Measurements from ENCODE around the gene GALNTL6.

The GALNTL6 gene

GRCh38 chr4:172127168-172127567, 314.0 kb downstream of the GALNTL6 start:
- DNase-seq: no peak

GRCh38 chr4:172129593-172129992, 316.4 kb downstream of the GALNTL6 start:
- no peak for DNase-seq

GRCh38 chr4:172134521-172134920, 321.3 kb downstream of the GALNTL6 start:
- no peak for DNase-seq

GRCh38 chr4:172141025-172141424, 327.8 kb downstream of the GALNTL6 start:
- no peak for DNase-seq

GRCh38 chr4:172142281-172142741, 329.1 kb downstream of the GALNTL6 start:
- no peak for DNase-seq

- no peak for DNase-seq
These were observed 330.6 kb downstream of the GALNTL6 start for GRCh38 chr4:172143605-172144314.

GRCh38 chr4:172147687-172148086, 334.5 kb downstream of the GALNTL6 start:
- DNase-seq: no peak

GRCh38 chr4:172149329-172149728, 336.1 kb downstream of the GALNTL6 start:
- no peak for DNase-seq

- DNase-seq: no peak
These were observed 339.1 kb downstream of the GALNTL6 start for GRCh38 chr4:172152284-172152683.

GRCh38 chr4:172153719-172154118, 340.5 kb downstream of the GALNTL6 start:
- no peak for DNase-seq

- no peak for DNase-seq
These were observed 342.7 kb downstream of the GALNTL6 start for GRCh38 chr4:172155838-172156345.

- DNase-seq: no peak
These were observed 344.7 kb downstream of the GALNTL6 start for GRCh38 chr4:172157946-172158345.

- DNase-seq: no peak
These were observed 350.0 kb downstream of the GALNTL6 start for GRCh38 chr4:172163215-172163614.

- no peak for DNase-seq
These were observed 355.7 kb downstream of the GALNTL6 start for GRCh38 chr4:172168888-172169287.

GRCh38 chr4:172169871-172170270, 356.7 kb downstream of the GALNTL6 start:
- no peak for DNase-seq

- no peak for DNase-seq
These were observed 360.0 kb downstream of the GALNTL6 start for GRCh38 chr4:172173206-172173605.

- DNase-seq: no peak
These were observed 364.2 kb downstream of the GALNTL6 start for GRCh38 chr4:172177382-172177781.

- no peak for DNase-seq
These were observed 375.2 kb downstream of the GALNTL6 start for GRCh38 chr4:172188248-172188988.

GRCh38 chr4:172202480-172203076, 389.4 kb downstream of the GALNTL6 start:
- no peak for DNase-seq

- no peak for DNase-seq
These were observed 394.1 kb downstream of the GALNTL6 start for GRCh38 chr4:172207258-172207657.

- no peak for DNase-seq
These were observed 394.7 kb downstream of the GALNTL6 start for GRCh38 chr4:172207886-172208285.

- no peak for DNase-seq
These were observed 407.5 kb downstream of the GALNTL6 start for GRCh38 chr4:172220679-172221078.

GRCh38 chr4:172225457-172225856, 412.3 kb downstream of the GALNTL6 start:
- no peak for DNase-seq

- no peak for DNase-seq
These were observed 419.8 kb downstream of the GALNTL6 start for GRCh38 chr4:172232966-172233365.

Measured in activated CD8-positive, alpha-beta memory T cell treated with anti-CD3 and anti-CD28 coated beads, Interleukin-2, amount 50 U/mL, for 4 hours (primary cell).